A673 (cell line): ENCODE measurements around the gene MYPN.

ENCODE experiments used
- CTCF ChIP-seq: fragments of 300-800, 200-600 bp; sonication (generic); conservative IDR thresholded peaks from 2 replicates; pipeline ENCODE4 v1.5.1; 2017; ENCODE audit warnings: low read depth, mild to moderate bottlenecking, antibody characterized with exemption, low read length, moderate library complexity, mixed read lengths
- EZH2 ChIP-seq: fragments of 200-600 bp; sonication (generic); IDR thresholded peaks from 2 replicates; pipeline ENCODE4 v1.6.1; 2017; ENCODE audit warnings: borderline replicate concordance, low read depth, mild to moderate bottlenecking, mixed read lengths, antibody characterized with exemption, low read length; ENCODE audit not compliant: poor library complexity, severe bottlenecking

DNA sequence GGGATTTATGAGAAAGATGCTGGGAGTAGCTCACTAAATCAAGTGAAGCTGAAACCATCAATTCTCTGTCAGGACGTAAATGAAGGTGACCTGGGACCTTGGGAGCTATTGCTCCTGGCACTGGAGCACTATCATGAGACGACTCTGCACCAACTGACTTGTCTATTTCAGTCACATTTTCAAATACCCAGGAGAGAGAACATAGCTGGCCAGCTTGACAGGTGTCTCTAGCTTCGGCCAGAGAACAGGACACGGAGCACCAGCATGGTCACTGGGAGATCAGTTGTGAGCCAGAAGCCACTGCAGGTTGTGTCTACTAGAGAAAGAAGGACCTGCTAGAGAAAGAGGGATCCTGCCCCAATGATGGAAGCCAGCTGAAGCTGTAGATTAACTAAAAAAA is 140.0 kb downstream of the MYPN start:
- TF ChIP-seq CTCF (no peak), EZH2 (no peak)
